ENCODE data around the gene GALNT14. TPM values are rescaled to one million over a fixed set of nuclear protein-coding genes. Genes with fewer than 3 reads are reported as not detected.

The GALNT14 gene
- total and polyA plus RNA-seq, 8 donors: 1.5 to 8.3 (median 5.3) TPM

DNA sequence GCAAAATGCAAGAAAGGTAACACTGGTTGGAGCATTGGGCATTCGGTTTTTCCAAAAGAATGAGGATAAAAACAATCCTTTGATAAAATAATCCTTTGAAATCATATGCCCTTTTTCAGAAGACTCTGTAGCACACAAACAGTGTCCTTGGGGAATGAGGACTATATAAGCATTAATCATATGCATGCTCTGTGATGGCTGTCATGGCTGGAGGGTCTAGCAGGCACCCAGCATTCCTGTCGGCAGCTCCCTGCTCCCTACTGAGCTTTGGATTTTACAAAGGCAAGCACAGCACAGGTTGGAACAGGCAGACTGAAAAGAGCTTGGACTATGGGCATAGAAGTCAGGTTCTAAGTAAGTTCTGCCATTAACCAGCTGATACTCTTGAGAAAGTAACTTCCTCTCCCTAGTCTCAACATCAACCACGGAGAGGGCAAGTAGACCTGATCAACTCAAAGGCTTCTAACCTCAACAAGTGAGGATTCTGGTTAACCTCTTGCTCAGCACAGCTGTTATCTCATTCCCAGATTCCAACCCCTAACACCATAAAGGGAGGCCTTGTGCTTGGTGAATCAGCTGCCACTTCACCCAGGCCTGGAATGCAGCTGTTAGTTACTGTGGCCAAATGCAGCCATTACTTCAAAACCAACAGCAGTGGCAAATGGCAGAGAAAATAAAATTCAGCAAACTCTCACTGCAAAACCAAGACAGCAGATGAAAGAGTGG lies 29.5 kb downstream of the GALNT14 start:
- Histone ChIP-seq H3K9me3 (no peaks in the 10 kb centered on the region), H3K27ac (no peak overlapping the region), H3K4me1 (no peaks in the 10 kb centered on the region), H3K4me3 (no peak overlapping the region), H3K27me3 (no peaks in the 10 kb centered on the region), H3K36me3 (no peaks in the 10 kb centered on the region)
- ATAC-seq: no peak
- intact Hi-C loops (cut with DNase I): no loop called here
- DNase-seq: no peak
- TF ChIP-seq, protein P1, sequence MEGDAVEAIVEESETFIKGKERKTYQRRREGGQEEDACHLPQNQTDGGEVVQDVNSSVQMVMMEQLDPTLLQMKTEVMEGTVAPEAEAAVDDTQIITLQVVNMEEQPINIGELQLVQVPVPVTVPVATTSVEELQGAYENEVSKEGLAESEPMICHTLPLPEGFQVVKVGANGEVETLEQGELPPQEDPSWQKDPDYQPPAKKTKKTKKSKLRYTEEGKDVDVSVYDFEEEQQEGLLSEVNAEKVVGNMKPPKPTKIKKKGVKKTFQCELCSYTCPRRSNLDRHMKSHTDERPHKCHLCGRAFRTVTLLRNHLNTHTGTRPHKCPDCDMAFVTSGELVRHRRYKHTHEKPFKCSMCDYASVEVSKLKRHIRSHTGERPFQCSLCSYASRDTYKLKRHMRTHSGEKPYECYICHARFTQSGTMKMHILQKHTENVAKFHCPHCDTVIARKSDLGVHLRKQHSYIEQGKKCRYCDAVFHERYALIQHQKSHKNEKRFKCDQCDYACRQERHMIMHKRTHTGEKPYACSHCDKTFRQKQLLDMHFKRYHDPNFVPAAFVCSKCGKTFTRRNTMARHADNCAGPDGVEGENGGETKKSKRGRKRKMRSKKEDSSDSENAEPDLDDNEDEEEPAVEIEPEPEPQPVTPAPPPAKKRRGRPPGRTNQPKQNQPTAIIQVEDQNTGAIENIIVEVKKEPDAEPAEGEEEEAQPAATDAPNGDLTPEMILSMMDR (IDR thresholded peaks at IDR 0.05): no peak

DNA sequence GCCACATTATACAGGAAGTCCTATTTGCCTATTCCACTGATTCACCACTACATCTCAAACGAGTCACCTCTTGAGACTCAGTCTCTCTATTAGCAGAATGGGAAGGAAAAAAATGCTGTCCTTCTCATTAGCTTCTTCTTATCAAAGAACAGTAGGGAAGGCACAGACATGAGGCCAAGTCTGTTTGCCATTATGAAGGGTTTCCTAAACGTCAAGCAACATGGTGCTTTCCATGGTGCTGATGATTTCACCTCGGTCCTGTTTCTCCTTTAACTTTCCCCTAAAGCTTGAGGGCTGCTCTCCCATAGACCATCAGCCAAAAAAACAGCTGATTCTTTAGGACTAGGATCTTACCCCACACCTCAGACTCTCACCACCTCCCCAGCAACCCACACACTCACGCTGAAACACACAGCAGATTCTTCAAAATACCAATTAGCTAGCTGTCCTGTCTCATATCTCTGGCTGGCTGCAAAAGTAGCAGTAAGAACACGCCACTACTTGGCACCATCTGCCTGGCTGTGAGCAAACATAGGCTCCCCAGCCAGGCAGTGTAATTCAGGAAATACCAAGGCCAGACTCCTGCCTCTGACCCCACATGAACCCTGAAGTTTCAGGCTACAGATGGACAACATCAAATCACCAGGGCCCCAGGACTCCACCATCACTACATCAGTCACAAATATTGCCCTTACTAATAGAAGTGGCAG lies 30.5 kb downstream of the GALNT14 start:
- H3K36me3 ChIP-seq: no peaks in the 10 kb centered on the region
- no peak for ATAC-seq
- no peaks in the 10 kb centered on the region for H3K9me3 ChIP-seq
- H3K27me3 ChIP-seq: no peaks in the 10 kb centered on the region
- DNase-seq: peak in 2 of 4 donors; percentile 45 to 51
- TF ChIP-seq, protein P1 (IDR thresholded peaks at IDR 0.05): no peak
- intact Hi-C loops (cut with DNase I): no loop called here
- no peaks in the 10 kb centered on the region for H3K4me1 ChIP-seq
- H3K4me3 ChIP-seq: no peak overlapping the region
- no peak overlapping the region for H3K27ac ChIP-seq

DNA sequence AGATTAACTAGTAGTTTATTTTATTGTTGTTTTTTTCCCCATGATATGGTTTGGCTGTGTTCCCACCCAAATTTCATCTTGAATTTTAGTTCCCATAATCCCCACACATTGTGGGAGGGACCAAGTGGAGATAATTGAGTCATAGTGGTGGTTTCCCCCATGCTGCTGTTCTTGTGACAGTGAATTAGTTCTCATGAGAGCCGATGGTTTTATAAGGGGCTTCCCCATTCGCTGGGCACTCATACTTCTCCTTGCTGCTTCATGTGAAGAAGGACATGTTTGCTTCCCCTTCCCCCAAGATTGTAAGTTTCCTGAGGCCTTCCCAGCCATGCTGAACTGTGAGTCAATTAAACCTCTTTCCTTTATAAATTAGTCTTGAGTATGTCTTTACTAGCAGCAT lies 36.5 kb downstream of the GALNT14 start:
- DNase-seq (no peak), ATAC-seq (no peak)
- no peak overlapping the region for H3K4me3 ChIP-seq
- no peaks in the 10 kb centered on the region for H3K36me3 ChIP-seq
- TF ChIP-seq, protein P1 (IDR thresholded peaks at IDR 0.05): no peak
- H3K27ac ChIP-seq: no peak overlapping the region
- H3K9me3 ChIP-seq: no peaks in the 10 kb centered on the region
- no peaks in the 10 kb centered on the region for H3K4me1 ChIP-seq
- intact Hi-C loops (cut with DNase I): no loop called here
- no peaks in the 10 kb centered on the region for H3K27me3 ChIP-seq

DNA sequence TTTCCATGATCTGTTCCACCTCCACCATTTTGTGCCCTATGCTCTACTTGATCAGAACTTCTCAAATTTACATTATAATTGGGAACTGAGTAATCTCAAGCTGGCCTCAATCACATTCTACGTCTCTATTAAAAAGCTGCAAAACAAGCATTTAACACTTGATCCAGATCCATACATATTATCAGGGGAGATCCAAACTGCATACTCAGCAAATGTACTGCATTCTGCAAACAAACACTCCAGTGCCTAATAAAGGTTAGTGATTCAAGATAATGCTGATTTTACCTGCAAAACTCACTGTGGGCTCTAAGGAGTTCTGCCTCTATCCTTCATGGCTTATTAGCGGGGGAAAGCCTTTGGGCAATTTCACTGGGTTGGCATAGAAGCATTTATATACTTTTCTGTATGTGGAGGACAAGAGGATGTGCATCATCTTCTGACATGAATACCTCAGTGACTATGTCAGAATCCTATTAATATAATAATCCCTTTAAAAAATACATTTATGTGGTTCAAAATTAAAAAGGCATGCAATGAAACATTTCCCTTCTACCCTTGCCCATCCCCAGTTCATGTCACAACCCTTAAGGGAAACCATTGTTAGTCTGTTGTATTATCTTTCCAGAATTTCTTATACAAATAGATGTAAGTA lies 40.2 kb downstream of the GALNT14 start:
- Histone ChIP-seq H3K9me3 (no peaks in the 10 kb centered on the region), H3K36me3 (no peaks in the 10 kb centered on the region), H3K27ac (no peak overlapping the region), H3K4me1 (no peaks in the 10 kb centered on the region), H3K27me3 (no peaks in the 10 kb centered on the region), H3K4me3 (no peak overlapping the region)
- ATAC-seq (no peak), DNase-seq (no peak)
- TF ChIP-seq, protein P1 (IDR thresholded peaks at IDR 0.05): no peak
- intact Hi-C loops (cut with DNase I): no loop called here

DNA sequence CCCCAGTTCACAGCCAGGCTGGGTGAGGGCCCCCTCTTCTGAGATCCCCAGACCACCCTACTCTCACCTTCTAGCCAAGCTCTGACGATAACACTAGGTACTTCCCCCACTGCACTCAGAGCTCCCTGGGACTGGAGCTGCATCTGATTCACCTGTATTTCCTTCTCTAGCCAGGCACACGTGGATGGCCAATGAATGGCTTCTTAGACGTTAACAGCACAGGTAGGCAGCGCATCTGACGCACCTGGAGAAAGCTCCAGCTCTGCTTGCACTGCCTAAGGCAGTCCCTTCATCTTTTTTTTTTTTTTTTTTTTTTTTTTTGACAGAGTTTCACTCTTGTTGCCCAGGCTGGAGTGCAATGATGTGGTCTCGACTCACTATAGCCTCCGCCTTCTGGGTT lies 48.1 kb downstream of the GALNT14 start:
- Histone ChIP-seq H3K27me3 (no peaks in the 10 kb centered on the region), H3K36me3 (no peaks in the 10 kb centered on the region), H3K4me1 (no peaks in the 10 kb centered on the region), H3K4me3 (no peak overlapping the region), H3K9me3 (no peaks in the 10 kb centered on the region), H3K27ac (no peak overlapping the region)
- intact Hi-C loops (cut with DNase I): no loop called here
- DNase-seq: no peak
- ATAC-seq: no peak
- TF ChIP-seq, protein P1 (IDR thresholded peaks at IDR 0.05): no peak
